ENCODE results near the gene OTOA.
A peak's percentile ranks its signal among the peaks of the same experiment; 100 is the strongest.
"Not testable (repeated sequence)": the region's sequence is repeated elsewhere in the genome, so short reads cannot be mapped to it uniquely, and the experiment has no call there.

Gene OTOA

DNA sequence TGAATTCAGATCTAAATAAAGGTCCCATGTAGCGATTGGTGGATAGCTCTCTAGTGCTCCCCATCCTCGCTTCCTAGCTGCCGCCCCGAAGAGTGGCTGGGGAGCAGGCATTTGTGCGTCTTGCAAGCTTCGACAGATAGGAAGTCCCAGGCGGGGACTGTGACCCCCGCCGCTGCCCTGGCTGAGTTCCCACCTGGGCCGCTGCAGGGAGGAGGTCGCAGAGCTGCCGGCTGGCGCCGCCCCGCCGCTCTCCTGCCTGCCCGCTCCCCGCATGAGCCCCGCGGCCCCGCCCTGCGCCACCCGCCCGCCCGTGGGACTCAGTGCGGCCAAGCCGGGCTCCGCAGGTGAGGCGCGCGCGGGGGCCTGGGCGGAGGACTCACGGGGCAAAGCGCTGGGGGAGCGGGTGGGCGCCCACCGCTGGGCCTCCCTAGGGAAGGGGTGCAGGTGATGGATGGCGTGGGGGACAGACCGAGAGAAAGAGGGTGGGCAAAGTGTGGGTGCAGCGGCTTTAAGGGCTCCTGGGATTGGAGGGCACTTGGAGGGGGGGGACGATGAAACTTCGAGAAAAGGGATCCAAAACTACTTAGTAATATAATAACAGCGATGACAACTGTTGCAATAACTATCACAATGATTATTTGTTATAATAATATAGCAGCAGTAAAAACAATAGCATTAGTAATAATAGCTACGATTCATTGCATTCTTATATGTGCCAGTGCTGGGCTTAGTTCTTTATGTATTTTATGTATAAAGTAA, at the start of gene OTOA:
Gene OTOA (plus strand): TSS at position 80 of the 759 bp plus-strand sequence. CDS start 14,547 bp downstream, outside the sequence.
- peak; percentile 41 for DNase-seq

DNA sequence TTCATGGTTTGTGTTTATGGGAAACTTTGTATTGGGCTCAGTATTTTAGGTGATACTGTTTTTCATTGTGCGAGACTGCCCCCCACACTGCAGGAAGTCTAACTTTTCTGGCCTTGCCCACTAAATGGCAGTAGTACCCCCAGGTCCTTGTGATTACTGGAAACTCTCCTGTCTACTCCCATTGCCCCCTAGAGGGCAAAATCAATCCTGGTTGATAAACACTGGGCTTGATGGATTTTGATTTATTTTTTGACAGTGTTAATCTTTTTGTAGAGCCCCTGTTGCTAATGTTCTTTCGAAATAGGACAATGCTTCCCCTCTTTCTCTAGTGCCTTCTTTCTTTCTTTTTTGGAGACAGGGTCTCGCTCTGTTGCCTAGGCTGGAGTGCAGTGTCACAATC, 48.9 kb upstream of the OTOA start:
- DNase-seq = no peak

DNA sequence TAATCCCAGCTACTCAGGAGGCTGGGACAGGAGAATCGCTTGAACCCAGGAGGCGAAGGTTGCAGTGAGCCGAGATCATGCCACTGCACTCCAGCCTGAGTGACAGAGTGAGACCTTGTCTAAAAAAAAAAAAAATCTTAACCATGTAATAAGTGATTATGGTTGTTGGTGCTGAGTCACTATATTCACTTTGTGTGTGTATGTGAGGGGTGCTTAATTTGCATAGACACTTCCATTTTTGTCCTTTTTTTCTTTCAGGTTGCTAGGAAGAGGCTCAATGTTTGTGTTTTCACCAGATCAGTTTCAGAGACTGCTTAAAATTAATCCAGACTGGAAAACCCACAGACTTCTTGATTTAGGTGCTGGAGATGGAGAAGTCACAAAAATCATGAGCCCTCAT, 46.2 kb upstream of the OTOA start:
- no peak for DNase-seq

DNA sequence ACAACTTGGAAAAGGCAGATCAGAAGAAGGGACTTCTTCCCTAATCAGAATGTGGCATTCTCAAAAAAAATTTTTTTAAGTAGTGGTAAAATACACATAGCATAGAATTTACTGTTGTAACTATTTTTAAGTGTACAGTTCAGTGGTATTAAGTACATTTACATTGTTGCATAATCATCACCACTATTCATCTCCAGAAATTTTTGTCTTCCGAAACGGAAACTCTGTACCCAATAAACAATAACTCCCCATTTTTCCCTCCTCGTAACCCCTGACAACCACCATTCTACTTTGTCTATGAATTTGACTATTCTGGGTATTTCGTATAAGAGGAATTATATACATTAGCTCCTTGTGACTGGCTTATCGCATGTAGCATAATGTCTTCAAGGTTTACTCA, 45.5 kb upstream of the OTOA start:
- DNase-seq = no peak

DNA sequence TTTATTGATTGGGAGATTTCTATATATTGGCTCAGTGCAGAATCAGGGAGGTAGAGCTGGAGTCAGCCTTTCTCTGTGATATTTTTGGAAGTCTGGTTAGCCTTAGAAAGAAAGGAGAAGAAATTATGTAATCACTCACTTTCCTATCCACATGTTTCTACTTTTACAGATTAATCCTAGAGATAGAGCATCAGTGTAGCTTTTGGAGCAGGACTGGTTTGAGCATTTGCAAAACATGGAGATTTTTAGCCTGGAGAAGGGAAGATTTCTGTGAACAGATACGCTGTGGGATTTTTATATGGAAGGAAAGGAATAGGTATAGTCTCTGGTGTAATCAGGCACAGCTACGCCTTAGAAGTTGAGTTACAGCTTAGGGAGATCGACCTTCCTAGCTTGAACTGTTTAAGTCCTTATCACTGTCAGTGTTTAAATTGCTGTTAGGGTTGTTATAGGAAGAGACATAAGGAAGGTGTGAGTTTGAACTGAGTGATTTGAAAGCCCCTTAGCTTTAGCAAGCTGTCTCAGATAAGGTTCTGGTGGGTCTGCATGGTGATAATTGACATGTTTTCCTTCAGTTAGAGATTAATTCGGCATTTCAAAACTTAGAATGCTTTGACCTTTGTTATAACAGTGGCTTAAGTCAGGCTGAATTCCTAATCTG, 43.9 kb upstream of the OTOA start:
- DNase-seq = no peak

DNA sequence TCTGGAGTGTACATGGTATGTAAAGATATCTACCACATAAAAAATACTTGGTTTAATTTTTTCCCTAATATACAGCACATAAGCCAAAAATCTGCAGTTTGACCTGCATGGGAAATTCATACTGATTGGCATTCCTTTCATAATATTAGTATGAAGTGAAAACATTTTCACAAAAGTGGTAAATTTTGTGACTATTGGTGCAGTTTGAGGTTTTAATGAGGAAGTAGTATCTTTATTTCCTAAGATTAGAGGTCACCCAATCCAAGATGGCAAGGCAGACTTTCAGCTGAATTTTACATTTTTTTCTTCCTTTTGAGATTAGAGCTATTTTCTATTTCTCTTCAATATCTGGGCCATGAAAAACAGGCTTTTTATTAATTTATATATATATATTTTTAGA, 43.2 kb upstream of the OTOA start:
- DNase-seq = no peak

DNA sequence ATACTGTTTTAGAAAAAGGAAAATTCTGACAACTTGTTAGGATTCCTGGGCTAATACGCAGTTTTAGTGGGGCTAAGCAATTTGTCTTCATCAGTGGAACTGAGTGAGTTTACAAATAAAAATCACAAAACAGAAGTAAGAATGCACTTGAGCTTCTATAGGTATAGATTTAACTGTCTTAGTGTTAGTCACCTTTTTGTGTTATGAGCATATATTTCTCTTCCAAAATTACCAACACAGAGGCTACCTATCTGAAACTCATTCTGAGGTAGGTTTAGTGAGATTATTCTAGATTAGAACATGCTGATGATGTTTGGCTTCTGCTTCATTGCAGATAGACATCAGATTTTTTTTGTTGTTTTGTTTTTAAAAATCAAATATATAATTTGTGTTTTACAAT, 41.2 kb upstream of the OTOA start:
- DNase-seq = no peak

DNA sequence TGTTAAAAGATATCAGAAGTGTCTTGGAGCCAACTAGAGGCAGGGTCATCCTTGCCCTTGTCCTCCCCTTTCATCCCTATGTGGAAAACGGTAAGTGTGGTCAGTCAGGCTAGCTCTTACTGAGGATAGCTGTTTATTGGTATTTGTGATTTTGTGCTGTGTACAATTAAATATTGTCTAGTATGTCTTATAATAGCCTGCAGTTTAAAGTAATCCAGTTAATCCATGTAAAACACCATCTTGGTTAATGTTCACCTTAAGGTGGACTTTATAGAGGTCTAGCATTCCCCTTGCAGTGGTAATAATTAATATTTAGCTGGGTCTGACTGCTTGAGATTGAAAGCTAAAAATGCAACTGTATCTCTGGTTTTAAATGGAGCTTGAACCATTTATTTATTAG, 38.7 kb upstream of the OTOA start:
- DNase-seq = no peak

DNA sequence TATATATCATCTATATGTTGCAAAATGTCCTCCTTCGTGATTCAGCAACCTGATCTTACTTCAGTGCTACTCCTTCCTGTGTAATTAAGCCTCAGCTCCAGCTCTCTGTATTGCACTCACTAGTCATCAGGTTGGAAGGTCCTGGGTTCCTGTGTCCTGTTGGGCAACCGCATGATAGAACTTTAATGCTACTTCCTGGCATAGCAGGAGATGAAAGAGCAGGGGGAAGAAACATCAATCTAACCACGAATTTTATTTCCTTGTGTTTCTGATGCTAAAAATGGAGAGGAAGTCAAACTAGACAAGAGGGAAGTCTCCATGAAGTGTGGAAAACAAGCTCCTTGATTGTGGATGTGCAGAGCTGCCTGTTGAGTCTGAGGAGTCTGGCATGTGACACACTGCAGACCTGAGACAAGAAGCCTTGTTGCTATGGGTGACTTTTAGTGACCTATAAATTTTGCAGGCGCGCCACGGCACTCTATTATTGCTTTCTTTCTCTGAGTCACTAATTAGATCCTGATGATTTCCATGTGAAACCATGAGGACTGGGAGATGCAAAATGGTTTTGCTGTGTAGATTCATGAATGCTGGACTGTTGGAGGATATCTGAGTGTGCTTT, 37.0 kb upstream of the OTOA start:
- DNase-seq = no peak

DNA sequence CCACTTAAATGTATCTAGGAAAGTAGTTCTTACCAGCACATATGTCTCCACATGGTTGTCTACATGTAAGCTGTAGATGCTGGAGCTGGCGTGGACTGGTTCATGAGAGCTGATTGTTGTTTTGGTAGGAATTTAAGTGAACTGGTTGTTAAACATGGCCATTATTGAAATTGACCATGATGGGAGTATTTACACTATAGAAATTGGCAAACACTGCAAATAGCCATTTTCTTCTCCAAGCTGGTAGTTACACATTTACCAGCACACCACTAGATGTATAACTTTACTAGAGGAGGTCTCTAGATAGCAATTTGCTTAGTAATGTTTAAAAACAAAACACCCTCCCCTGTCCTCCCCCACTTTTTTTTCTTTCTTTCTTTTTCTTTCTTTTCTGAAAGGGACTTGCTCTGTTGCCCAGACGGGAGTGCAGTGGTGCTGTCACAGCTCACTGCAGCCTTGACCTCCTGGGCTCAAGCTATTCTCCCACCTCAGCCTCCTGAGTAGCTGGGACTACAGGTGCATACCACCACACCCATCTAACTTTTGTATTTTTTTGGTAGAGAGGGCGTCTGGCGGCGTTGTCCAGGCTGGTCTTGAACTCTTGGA, 35.5 kb upstream of the OTOA start:
- DNase-seq = peak; percentile 11

DNA sequence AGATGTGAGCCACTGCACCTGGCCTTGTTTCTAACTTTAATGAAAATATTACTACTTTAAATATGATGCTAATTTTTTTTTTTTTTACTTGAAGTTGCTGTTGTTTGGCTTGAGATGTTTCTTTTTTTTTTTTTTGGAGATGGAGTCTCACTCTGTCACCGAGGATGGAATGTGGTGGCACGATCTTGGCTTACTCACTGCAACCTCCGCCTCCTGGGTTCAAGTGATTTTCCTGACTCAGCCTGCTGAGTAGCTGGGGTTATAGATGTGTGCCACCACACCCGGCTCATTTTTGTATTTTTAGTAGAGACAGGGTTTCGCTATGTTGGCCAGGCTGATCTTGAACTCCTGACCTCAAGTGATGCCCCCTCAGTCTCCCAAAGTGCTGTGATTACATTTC, 35.0 kb upstream of the OTOA start:
- no peak for DNase-seq

DNA sequence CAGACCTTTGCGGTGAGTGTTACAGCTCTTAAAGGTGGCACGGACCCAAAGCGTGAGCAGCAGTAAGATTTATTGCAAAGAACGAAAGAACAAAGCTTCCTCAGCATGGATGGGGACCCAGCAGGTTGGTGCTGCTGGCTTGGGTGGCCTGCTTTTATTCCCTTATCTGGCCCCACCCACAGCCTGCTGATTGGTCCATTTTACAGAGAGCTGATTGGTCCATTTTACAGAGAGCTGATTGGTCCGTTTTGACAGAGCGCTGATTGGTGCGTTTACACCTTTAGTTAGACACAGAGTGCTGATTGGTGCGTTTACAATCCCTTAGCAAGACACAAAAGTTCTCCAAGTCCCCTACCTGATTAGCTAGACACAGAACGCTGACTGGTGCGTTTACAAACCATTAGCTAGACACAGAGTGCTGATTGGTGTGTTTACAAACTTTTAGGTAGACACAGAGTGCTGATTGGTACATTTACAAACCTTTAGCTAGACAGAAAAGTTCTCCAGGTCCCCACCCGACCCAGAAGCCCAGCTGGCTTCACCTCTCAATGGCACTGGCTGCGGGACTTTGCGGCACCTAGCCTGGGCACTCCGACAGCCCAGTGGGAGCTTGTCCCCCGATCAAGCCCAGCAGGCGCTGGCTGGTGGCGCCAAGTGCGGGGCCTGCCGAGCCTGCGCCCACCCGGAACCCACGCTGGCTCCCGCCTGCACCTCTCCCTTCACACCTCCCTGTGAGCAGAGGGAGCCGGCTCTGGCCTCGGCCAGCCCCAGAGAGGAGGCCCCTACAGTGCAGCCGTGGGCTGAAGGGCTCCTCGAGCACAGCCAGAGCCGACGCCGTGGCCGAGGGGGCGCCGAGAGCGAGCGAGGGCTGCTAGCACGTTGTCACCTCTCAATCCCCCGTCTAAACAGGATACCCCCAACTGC, 33.9 kb upstream of the OTOA start:
- DNase-seq = not testable (repeated sequence)

DNA sequence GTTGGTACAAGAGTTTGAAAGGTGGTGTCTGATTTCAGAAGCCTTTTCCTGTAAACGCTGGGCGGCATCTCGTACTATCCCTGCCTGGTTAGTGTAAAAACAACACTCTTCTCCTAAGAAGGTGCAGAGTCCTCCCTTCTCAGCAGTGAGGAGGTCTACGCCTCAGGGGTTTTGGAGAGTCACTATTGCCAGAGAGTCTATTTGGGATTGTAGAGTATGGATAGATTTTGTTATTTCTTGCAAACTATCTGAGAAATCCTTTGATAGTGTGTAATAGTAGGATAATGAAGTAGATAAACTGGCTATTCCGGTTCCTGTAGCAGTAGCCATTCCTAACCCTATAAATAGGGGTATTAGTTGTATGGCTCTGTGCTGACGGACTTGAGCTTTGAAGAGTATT, 32.9 kb upstream of the OTOA start:
- not testable (repeated sequence) for DNase-seq

DNA sequence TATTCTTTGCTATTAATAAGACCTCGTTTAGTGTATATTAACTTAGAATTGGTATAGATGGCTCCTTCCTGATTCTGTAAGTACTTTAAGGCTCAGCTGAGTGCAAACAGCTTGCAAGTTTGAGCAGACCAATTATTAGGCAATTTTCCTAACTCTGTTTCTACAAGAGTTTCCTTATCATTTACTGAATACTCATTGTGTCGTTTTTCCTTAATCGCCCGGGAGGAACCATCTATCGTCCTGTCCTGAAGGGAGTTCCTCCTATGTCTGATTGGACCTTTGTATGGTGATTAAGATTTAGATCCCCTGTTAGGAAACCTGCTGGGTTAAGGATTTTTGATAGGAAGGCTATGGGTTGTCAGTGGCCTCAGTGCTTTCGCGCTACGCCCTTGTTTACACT, 32.4 kb upstream of the OTOA start:
- not testable (repeated sequence) for DNase-seq

DNA sequence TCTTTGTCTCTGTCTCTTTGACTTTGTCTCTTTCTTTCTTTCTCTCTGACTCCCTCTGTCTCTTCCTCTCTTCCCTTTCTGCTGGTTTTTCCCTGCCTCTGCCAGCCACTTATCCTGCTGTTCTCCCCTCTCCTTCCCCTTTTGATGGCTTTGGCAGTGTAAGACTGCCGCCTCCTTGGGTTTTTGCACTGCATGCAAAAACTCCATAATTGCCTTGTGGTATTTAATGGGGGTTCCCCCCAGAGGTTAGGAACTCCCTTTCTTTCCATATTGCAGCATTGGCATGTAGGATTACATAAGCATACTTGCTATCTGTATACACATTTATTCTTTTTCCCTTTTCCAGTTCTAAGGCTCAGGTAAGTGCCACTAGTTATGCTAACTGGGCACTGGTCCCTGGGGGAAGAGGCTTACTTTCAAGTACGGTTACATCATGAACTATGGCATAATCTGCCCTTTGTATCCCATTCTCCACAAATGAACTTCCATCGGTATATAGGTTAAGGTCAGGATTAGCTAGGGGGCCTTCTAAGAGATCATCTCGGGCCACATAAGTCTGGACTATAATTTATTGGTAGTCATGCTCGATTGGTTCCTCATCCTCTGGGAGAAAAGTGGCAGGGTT, 31.7 kb upstream of the OTOA start:
- not testable (repeated sequence) for DNase-seq

DNA sequence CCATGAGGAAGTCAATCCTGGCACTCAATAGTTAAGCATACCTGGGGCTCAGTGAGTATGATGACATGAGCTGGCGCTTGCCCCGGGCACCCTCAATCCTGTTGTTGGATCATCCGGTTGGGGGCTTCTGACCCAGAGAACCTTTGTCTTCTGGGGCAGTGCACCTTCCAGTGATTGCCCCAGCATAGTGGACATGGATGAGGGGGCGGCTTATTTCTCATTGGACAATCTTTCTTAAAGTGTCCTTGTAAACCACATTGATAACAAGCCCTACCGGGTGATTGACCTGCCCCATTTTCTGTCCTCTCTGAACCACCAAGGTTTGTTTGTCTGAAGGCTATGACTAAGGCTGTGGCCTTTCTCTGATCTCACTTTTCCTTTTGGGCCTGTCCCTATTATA, 29.6 kb upstream of the OTOA start:
- no peak for DNase-seq

DNA sequence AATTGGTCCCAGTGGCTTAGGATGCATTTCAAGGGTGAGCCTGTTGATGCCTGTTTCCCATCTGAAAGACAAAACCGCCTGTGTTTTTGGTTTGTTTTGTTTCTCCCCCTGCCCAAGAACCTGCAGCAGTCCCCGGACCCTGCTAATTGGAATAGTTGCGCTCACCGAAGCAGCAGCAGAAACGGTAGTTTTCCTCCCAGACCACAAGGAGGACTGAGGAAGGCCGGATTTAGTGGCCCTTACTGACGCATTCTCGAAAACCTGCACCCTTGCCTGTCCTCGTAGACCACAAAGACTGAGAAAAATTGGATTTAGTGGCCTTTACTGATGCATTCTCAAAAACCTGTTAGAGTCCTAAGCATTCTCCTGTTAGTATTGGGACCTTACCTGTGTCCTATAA, 28.1 kb upstream of the OTOA start:
- DNase-seq = not testable (repeated sequence)

DNA sequence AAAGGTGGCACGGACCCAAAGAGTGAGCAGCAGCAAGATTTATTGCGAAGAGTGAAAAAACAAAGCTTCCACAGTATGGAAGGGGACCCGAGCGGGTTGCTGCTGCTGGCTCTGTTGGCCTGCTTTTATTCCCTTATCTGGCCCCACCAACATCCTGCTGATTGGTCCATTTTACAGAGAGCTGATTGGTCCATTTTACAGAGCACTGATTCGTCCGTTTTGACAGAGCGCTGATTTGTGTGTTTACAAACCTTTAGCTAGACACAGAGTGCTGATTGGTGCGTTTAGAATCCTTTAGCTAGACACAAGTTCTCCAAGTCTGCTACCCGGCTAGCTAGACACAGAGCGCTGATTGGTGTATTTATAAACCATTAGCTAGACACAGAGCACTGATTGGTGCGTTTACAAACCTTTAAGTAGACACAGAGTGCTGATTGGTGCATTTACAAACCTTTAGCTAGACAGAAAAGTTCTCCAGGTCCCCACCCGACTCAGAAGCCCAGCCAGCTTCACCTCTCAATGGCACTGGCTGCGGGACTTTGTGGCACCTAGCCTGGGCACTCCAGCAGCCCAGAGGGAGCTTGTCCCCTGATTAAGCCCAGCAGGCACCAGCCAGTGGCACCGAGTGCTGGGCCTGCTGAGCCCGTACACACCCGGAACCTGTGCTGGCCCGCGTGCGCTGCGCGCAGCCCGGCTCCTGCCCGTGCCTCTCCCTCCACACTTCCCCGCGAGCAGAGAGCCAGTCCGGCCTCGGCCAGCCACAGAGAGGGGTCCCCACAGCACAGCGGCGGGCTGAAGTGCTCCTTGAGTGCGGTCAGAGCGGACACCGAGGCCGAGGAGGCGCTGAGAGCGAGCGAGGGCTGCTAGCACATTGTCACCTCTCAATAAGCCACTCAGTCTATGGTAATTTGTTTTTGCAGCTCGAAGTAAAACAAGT, 26.5 kb upstream of the OTOA start:
- DNase-seq = no peak

DNA sequence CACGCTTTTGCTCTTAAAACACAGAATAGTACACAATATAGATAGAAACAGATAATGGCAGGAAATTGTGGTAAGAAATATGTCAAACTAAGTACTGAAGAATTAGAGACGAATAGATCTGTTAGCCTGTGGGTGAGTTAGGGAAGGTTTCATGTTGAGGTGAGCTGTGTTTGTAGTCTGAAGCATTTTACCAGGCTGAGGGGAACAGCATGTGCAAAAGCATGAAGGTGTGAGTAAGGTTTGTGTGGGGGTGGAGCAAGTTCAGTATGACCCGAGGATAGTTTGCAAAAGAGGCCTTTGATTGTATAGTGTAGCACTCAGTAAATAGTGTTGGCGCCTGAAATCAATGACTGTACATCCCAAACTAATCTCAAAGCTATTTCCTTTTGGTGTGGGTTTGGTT, 25.2 kb upstream of the OTOA start:
- peak; percentile 9 for DNase-seq

DNA sequence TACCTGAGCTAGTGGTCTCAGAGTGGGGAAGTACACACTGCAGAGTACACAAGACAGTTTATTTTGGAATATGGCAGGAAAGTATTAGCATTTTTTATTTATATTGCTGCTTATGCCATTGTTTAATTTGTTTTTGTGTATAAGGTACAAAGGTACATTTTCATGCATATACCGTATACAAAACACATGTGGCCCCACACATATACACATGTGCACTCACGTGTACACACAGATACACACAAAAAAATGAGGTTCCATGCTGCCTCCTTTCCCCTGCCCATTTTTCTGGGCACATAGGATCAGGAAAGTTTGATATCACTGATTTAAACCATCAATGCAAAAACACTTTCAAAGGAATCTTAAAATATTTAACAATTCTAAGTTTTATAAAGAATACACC, 24.3 kb upstream of the OTOA start:
- no peak for DNase-seq

DNA sequence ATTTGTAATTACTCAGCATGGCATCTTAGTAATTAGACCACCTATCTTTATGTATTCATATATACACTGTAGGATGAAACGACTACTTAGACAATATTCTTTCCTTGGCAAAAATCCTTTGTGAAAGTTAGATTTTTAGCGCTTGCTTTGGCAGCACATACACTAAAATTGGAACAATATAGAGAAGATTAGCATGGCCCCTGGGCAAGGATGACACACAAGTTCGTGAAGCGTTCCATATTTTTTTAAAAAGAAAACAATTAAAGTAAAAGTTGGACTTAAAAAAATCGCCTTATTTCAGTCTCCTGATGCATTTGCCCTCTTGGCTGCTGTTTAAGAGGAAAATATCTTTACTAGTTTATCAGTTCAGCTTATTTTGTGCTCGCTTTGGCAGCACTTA, 21.9 kb upstream of the OTOA start:
- DNase-seq = no peak

All from DMS53 (cell line).